Karpas-422 (cell line): ENCODE data around the gene TECPR2. TPM values are rescaled to one million over a fixed set of nuclear protein-coding genes. Genes with fewer than 3 reads are reported as not detected.

Source experiments
- DNase-seq: peaks from one replicate; pipeline ENCODE4 v3.0.0-alpha.2; 2015
- H2AFZ ChIP-seq: fragments of 200-600 bp; sonication (generic); 2 replicates; pipeline ENCODE4 v1.6.1; 2014; ENCODE audit warnings: antibody characterized with exemption, low read length, mixed read lengths
- H3K27ac ChIP-seq: fragments of 200-600 bp; sonication (generic); 2 replicates; pipeline ENCODE4 v1.5.1; 2014; ENCODE audit warnings: mild to moderate bottlenecking, low read length, moderate library complexity
- H3K27me3 ChIP-seq: fragments of 200-600 bp; sonication (generic); 2 replicates; pipeline ENCODE4 v1.6.1; 2014; ENCODE audit warnings: low read length, mixed read lengths
- H3K36me3 ChIP-seq: fragments of 200-600 bp; sonication (generic); 2 replicates; pipeline ENCODE4 v1.6.1; 2014; ENCODE audit warnings: low read length, mixed read lengths; ENCODE audit not compliant: insufficient read depth
- H3K4me1 ChIP-seq: fragments of 200-600 bp; sonication (generic); 2 replicates; pipeline ENCODE4 v1.6.1; 2014; ENCODE audit warnings: mild to moderate bottlenecking, low read length, mixed read lengths
- H3K4me2 ChIP-seq: fragments of 200-600 bp; sonication (generic); 2 replicates; pipeline ENCODE4 v1.6.1; 2014; ENCODE audit warnings: low read length, low read depth, mild to moderate bottlenecking; ENCODE audit not compliant: poor library complexity, severe bottlenecking
- H3K4me3 ChIP-seq: fragments of 200-600 bp; sonication (generic); 2 replicates; pipeline ENCODE4 v1.5.1; 2014; ENCODE audit warnings: mild to moderate bottlenecking, antibody characterized with exemption, low read length, mixed read lengths
- H3K79me2 ChIP-seq: fragments of 200-600 bp; sonication (generic); 2 replicates; pipeline ENCODE4 v1.6.1; 2014; ENCODE audit warnings: mild to moderate bottlenecking, low read length, mixed read lengths
- H3K9ac ChIP-seq: fragments of 200-600 bp; sonication (generic); 2 replicates; pipeline ENCODE4 v1.6.0; 2014; ENCODE audit warnings: low read length
- H3K9me2 ChIP-seq: fragments of 200-600 bp; sonication (generic), shearing (Covaris generic); replicated peaks from 2 replicates; pipeline ENCODE4 v1.6.0; 2014; ENCODE audit warnings: mild to moderate bottlenecking, low read length, moderate library complexity; ENCODE audit not compliant: insufficient read depth
- H3K9me3 ChIP-seq: fragments of 300-700, 200-600 bp; sonication (generic); 2 replicates; pipeline ENCODE4 v1.6.1; 2014; ENCODE audit warnings: low read length, mixed read lengths
- H4K20me1 ChIP-seq: fragments of 200-600 bp; sonication (generic); 2 replicates; pipeline ENCODE4 v1.6.1; 2014; ENCODE audit warnings: mild to moderate bottlenecking, antibody characterized with exemption, low read length, low read depth; ENCODE audit not compliant: insufficient read depth
- total RNA-seq: library from RNA; depleted of rRNA; stranded (reverse); fragments of >200 nt; shearing (Covaris generic); gene quantifications from 2 replicates; pipeline ENCODE4 v1.2.3, GENCODE V29; 2014; ENCODE audit warnings: low replicate concordance

The TECPR2 gene
- total RNA-seq, 1 experiment from 2014 or later, result 10.3 TPM

GRCh38 chr14:102417646-102418045 lies 54.9 kb downstream of the TECPR2 start:
- no peaks in the 10 kb centered on the region for H3K79me2 ChIP-seq
- H3K9me3 ChIP-seq, result no peaks in the 10 kb centered on the region
- H3K27ac ChIP-seq, result no peak overlapping the region
- no peaks in the 10 kb centered on the region for H3K36me3 ChIP-seq
- no peaks in the 10 kb centered on the region for H3K27me3 ChIP-seq
- no peaks in the 10 kb centered on the region for H4K20me1 ChIP-seq
- H3K9ac ChIP-seq, result no peak overlapping the region
- no peak overlapping the region for H2AFZ ChIP-seq
- no peak for DNase-seq
- H3K4me3 ChIP-seq, result no peak overlapping the region
- H3K9me2 ChIP-seq, result no peaks in the 10 kb centered on the region
- no peak overlapping the region for H3K4me2 ChIP-seq
- no peaks in the 10 kb centered on the region for H3K4me1 ChIP-seq

GRCh38 chr14:102418169-102418852 lies 55.6 kb downstream of the TECPR2 start:
- Histone ChIP-seq H3K4me3 (no peak overlapping the region), H3K36me3 (no peaks in the 10 kb centered on the region), H3K9me2 (no peaks in the 10 kb centered on the region), H3K27me3 (no peaks in the 10 kb centered on the region), H3K4me2 (no peak overlapping the region), H3K9ac (no peak overlapping the region), H4K20me1 (no peaks in the 10 kb centered on the region), H2AFZ (no peak overlapping the region), H3K27ac (no peak overlapping the region), H3K4me1 (no peaks in the 10 kb centered on the region), H3K9me3 (no peaks in the 10 kb centered on the region), H3K79me2 (no peaks in the 10 kb centered on the region)
- no peak for DNase-seq

- no peak overlapping the region for H2AFZ ChIP-seq
Measured at GRCh38 chr14:102418853-102419240, 56.1 kb downstream of the TECPR2 start.

GRCh38 chr14:102419276-102419675 lies 56.5 kb downstream of the TECPR2 start:
- Histone ChIP-seq H3K9ac (no peak overlapping the region), H3K4me3 (no peak overlapping the region), H3K27me3 (no peaks in the 10 kb centered on the region), H3K4me2 (no peak overlapping the region), H3K36me3 (no peaks in the 10 kb centered on the region), H3K9me3 (no peaks in the 10 kb centered on the region), H4K20me1 (no peaks in the 10 kb centered on the region), H3K79me2 (no peaks in the 10 kb centered on the region), H2AFZ (no peak overlapping the region), H3K4me1 (no peaks in the 10 kb centered on the region), H3K27ac (no peak overlapping the region), H3K9me2 (no peaks in the 10 kb centered on the region)
- no peak for DNase-seq

More at GRCh38 chr14:102418853-102419240, 56.1 kb downstream of the TECPR2 start:
- DNase-seq, result no peak
- H3K9me3 ChIP-seq, result no peaks in the 10 kb centered on the region
- H3K4me1 ChIP-seq, result no peaks in the 10 kb centered on the region
- no peaks in the 10 kb centered on the region for H3K9me2 ChIP-seq
- H3K4me3 ChIP-seq, result no peak overlapping the region
- no peaks in the 10 kb centered on the region for H3K36me3 ChIP-seq
- H3K27me3 ChIP-seq, result no peaks in the 10 kb centered on the region
- H3K79me2 ChIP-seq, result no peaks in the 10 kb centered on the region
- H3K9ac ChIP-seq, result no peak overlapping the region
- no peak overlapping the region for H3K4me2 ChIP-seq
- H4K20me1 ChIP-seq, result no peaks in the 10 kb centered on the region
- H3K27ac ChIP-seq, result no peak overlapping the region

- Histone ChIP-seq H4K20me1 (no peaks in the 10 kb centered on the region), H3K36me3 (no peaks in the 10 kb centered on the region), H3K79me2 (no peaks in the 10 kb centered on the region), H3K9me2 (no peaks in the 10 kb centered on the region), H3K27ac (no peak overlapping the region), H3K27me3 (no peaks in the 10 kb centered on the region), H3K4me1 (no peaks in the 10 kb centered on the region), H3K9me3 (no peaks in the 10 kb centered on the region), H3K4me3 (no peak overlapping the region), H3K4me2 (no peak overlapping the region), H3K9ac (no peak overlapping the region), H2AFZ (no peak overlapping the region)
- DNase-seq, result no peak
Measured at GRCh38 chr14:102419716-102420115, 57.0 kb downstream of the TECPR2 start.

GRCh38 chr14:102421411-102422057 lies 58.8 kb downstream of the TECPR2 start:
- Histone ChIP-seq H3K9me3 (no peaks in the 10 kb centered on the region), H3K4me3 (no peak overlapping the region), H3K4me2 (no peak overlapping the region), H3K27ac (no peak overlapping the region), H4K20me1 (no peaks in the 10 kb centered on the region), H3K9me2 (no peaks in the 10 kb centered on the region), H3K27me3 (no peaks in the 10 kb centered on the region), H3K79me2 (no peaks in the 10 kb centered on the region), H3K4me1 (no peaks in the 10 kb centered on the region), H3K9ac (no peak overlapping the region), H3K36me3 (no peaks in the 10 kb centered on the region), H2AFZ (no peak overlapping the region)
- no peak for DNase-seq

- Histone ChIP-seq H3K4me1 (peaks cover 5% of the 10 kb centered on the region; the same call in 1 of the 2 replicates), H3K27ac (no peak overlapping the region), H4K20me1 (no peaks in the 10 kb centered on the region), H3K4me3 (no peak overlapping the region), H3K9me3 (no peaks in the 10 kb centered on the region), H3K27me3 (no peaks in the 10 kb centered on the region), H2AFZ (no peak overlapping the region), H3K4me2 (no peak overlapping the region), H3K36me3 (no peaks in the 10 kb centered on the region), H3K9me2 (no peaks in the 10 kb centered on the region), H3K79me2 (no peaks in the 10 kb centered on the region), H3K9ac (no peak overlapping the region)
- DNase-seq, result no peak
Measured at GRCh38 chr14:102424520-102424919, 61.8 kb downstream of the TECPR2 start.

- Histone ChIP-seq H3K4me3 (no peak overlapping the region), H3K9ac (no peak overlapping the region), H3K4me1 (peaks cover 5% of the 10 kb centered on the region; the same call in 1 of the 2 replicates), H3K9me3 (no peaks in the 10 kb centered on the region), H3K9me2 (no peaks in the 10 kb centered on the region), H2AFZ (no peak overlapping the region), H3K79me2 (no peaks in the 10 kb centered on the region), H4K20me1 (no peaks in the 10 kb centered on the region), H3K4me2 (no peak overlapping the region), H3K27me3 (no peaks in the 10 kb centered on the region), H3K36me3 (no peaks in the 10 kb centered on the region), H3K27ac (no peak overlapping the region)
- DNase-seq, result no peak
Measured at GRCh38 chr14:102424923-102425322, 62.2 kb downstream of the TECPR2 start.
